GM12878 (cell line): ENCODE results near the gene BEST2. TPM values are rescaled to one million over a fixed set of nuclear protein-coding genes. Genes with fewer than 3 reads are reported as not detected.
A peak's percentile ranks its signal among the peaks of the same experiment; 100 is the strongest.

Source experiments
- BACH1 ChIP-seq: fragments of 450-650 bp; IDR thresholded peaks from 2 replicates; pipeline ENCODE4 v1.6.1; 2017; ENCODE audit warnings: mild to moderate bottlenecking, borderline replicate concordance
- BCL3 ChIP-seq: IDR thresholded peaks from 2 replicates; pipeline ENCODE4 v1.6.1; 2011; ENCODE audit warnings: borderline replicate concordance, low read depth, mild to moderate bottlenecking, moderate library complexity, low read length; ENCODE audit not compliant: insufficient read depth, poor library complexity, severe bottlenecking
- CBFB ChIP-seq: IDR thresholded peaks from 2 replicates; pipeline ENCODE4 v1.6.1; 2016; ENCODE audit warnings: antibody characterized with exemption, low read depth
- CBX5 ChIP-seq: sonication (generic); IDR thresholded peaks from 2 replicates; pipeline ENCODE4 v1.6.1; 2016; ENCODE audit warnings: low read depth, moderate library complexity, mild to moderate bottlenecking, inconsistent platforms
- CHD1 ChIP-seq: IDR thresholded peaks from 2 replicates; pipeline ENCODE4 v1.6.1; 2012; ENCODE audit warnings: low read depth, low read length, improper control_type of control experiment
- CHD4 ChIP-seq: fragments of 200-600 bp; sonication (generic); IDR thresholded peaks from 2 replicates; pipeline ENCODE4 v1.6.1; 2016; ENCODE audit warnings: mild to moderate bottlenecking
- CREM ChIP-seq: IDR thresholded peaks from 2 replicates; pipeline ENCODE4 v1.6.1; 2014; ENCODE audit warnings: antibody characterized with exemption, low read depth
- ESRRA ChIP-seq: IDR thresholded peaks from 2 replicates; pipeline ENCODE4 v1.6.1; 2012; ENCODE audit warnings: mild to moderate bottlenecking, low read length, improper control_type of control experiment
- ETV6 ChIP-seq, 2 experiments: fragments of 450-650 bp in 1 of 2; IDR thresholded peaks in 1 of 2; conservative IDR thresholded peaks in 1 of 2; 2 replicates each; pipeline ENCODE4 v1.6.1; 2014; ENCODE audit warnings: antibody characterized with exemption in 1 of 2, borderline replicate concordance in 1 of 2, low read depth in 1 of 2, mild to moderate bottlenecking in 1 of 2, moderate library complexity in 1 of 2
- GABPA ChIP-seq: IDR thresholded peaks from 2 replicates; pipeline ENCODE4 v1.6.1; 2014; ENCODE audit warnings: antibody characterized with exemption, low read depth, mild to moderate bottlenecking, inconsistent platforms
- HSF1 ChIP-seq: fragments of 150-350 bp; IDR thresholded peaks from 2 replicates; pipeline ENCODE4 v1.6.1; 2014; ENCODE audit warnings: mild to moderate bottlenecking, low read depth, low read length
- IRF4 ChIP-seq: IDR thresholded peaks from 2 replicates; pipeline ENCODE4 v1.6.1; 2011; ENCODE audit warnings: low read depth, low read length
- MXI1 ChIP-seq: fragments of 150-350 bp; IDR thresholded peaks from 2 replicates; pipeline ENCODE4 v1.6.1; 2011; ENCODE audit warnings: low read depth, mild to moderate bottlenecking, inconsistent platforms, low read length, improper control_type of control experiment
- RAD21 ChIP-seq: IDR thresholded peaks from 2 replicates; pipeline ENCODE4 v1.6.1; 2011; ENCODE audit warnings: mild to moderate bottlenecking, low read depth, low read length, moderate library complexity; ENCODE audit not compliant: insufficient read depth
- RB1 ChIP-seq: fragments of 450-650 bp; formaldehyde crosslinking; IDR thresholded peaks from 2 replicates; pipeline ENCODE4 v1.6.1; 2017; ENCODE audit warnings: mild to moderate bottlenecking, borderline replicate concordance
- SREBF2 ChIP-seq: IDR thresholded peaks from 2 replicates; pipeline ENCODE4 v1.6.1; 2012; ENCODE audit warnings: mild to moderate bottlenecking, low read length
- STAT3 ChIP-seq: IDR thresholded peaks from 2 replicates; pipeline ENCODE4 v1.6.1; 2011; ENCODE audit warnings: low read depth, low read length, improper control_type of control experiment
- TAF1 ChIP-seq: IDR thresholded peaks from 2 replicates; pipeline ENCODE4 v1.6.1; 2011; ENCODE audit warnings: mild to moderate bottlenecking, low read depth, low read length, borderline replicate concordance
- USF2 ChIP-seq: IDR thresholded peaks from 2 replicates; pipeline ENCODE4 v1.6.1; 2011; ENCODE audit warnings: low read depth, low read length, improper control_type of control experiment, borderline replicate concordance
- ZBED1 ChIP-seq: IDR thresholded peaks from 2 replicates; pipeline ENCODE4 v1.6.1; 2016; ENCODE audit warnings: borderline replicate concordance
- ZBTB4 ChIP-seq: fragments of 450-650 bp; formaldehyde crosslinking; IDR thresholded peaks from 2 replicates; pipeline ENCODE4 v1.4.0; 2022; ENCODE audit warnings: mild to moderate bottlenecking, moderate library complexity
- ZNF274 ChIP-seq: IDR thresholded peaks from one replicate; pipeline ENCODE4 v1.8.0; 2011; ENCODE audit not compliant: insufficient read length, insufficient read depth
- ZNF622 ChIP-seq: fragments of 450-650 bp; IDR thresholded peaks from 2 replicates; pipeline ENCODE4 v1.6.1; 2017; ENCODE audit warnings: mild to moderate bottlenecking, inconsistent platforms
- polyA plus RNA-seq, 11 experiments: library from polyadenylated mRNA; depleted of rRNA in 4 of 11; unstranded in 6 of 11; stranded (reverse) in 5 of 11; fragments of >200 nt; fragmentation: Nextera tagmentation in 4 of 11; fragmentation: Illumina TruSeq in 1 of 11; extraction: Ambion mirVana in 4 of 11; extraction: Trizol in 1 of 11; gene quantifications; 1 replicate in 1 of 11; 2 replicates in 10 of 11; pipeline versions ENCODE4 v1.2.1 to v1.2.3, GENCODE V29; 2011 to 2016; ENCODE audit warnings: inconsistent platforms in 2 of 11, missing spikeins in 2 of 11, low read depth in 1 of 11
- total RNA-seq, 4 experiments: library from RNA; depleted of rRNA in 3 of 4; stranded (reverse); fragments of >200 nt in 3 of 4; fragmentation: Illumina TruSeq in 1 of 4; extraction: Trizol in 1 of 4; gene quantifications; 2 replicates each; pipeline versions ENCODE4 v1.2.1 to v1.2.3, GENCODE V29; 2013 to 2021

Gene BEST2
- total and polyA plus RNA-seq, 10 of the 15 experiments (the other 5 are each of a cell fraction or from before 2014, with no cell fraction given) = not detected

GRCh38 chr19:12791345-12792050 is 39.9 kb downstream of the BEST2 start, which contains the start of gene JUNB (continued):
- peak; percentile 97 for TF ChIP-seq ZBED1
- no peak for TF ChIP-seq ZNF622
- no peak for TF ChIP-seq CHD4
- TF ChIP-seq CHD1 = peak; percentile 76; the same call in 1 of the 2 replicates
- peak; percentile 94 for TF ChIP-seq MXI1
- no peak; the same call in 1 of the 2 replicates for TF ChIP-seq USF2
- TF ChIP-seq HSF1 = no peak
- 0 out of 2 replicates have a peak, but pooled peaks have one; percentile 22 for TF ChIP-seq IRF4
- peak; percentile 18; the same call in 1 of the 2 replicates for TF ChIP-seq RAD21
- peak; percentile 80 for TF ChIP-seq BCL3
- peak; percentile 84; the same call in 1 of the 2 replicates for TF ChIP-seq RB1
- no peak for TF ChIP-seq STAT3
- no peak for TF ChIP-seq SREBF2
- no peak for TF ChIP-seq GABPA
- peak; percentile 98 for TF ChIP-seq TAF1
- no peak for TF ChIP-seq ZBTB4 (CRISPR knock-in tag)
- TF ChIP-seq ETV6 (conservative IDR thresholded peaks at IDR 0.05 in 1 of 2, IDR thresholded peaks at IDR 0.05 in 1 of 2; ENCODE audit: borderline replicate concordance in 1 of 2, low read depth in 1 of 2) = no peak; a peak in 1 of 4 replicates
- no peak for TF ChIP-seq ZNF274
- no peak for TF ChIP-seq CBX5
- TF ChIP-seq CREM = peak; percentile 92
- no peak for TF ChIP-seq ESRRA
- TF ChIP-seq BACH1 = peak; percentile 99
- peak; percentile 99 for TF ChIP-seq CBFB
